ENCODE results near the gene DENND2A.
A peak's percentile ranks its signal among the peaks of the same experiment; 100 is the strongest.

The DENND2A gene

GRCh38 chr7:140661124-140661523, 20.5 kb upstream of the DENND2A start:
- Histone ChIP-seq H3K27me3 (peaks cover 13% of the 10 kb centered on the region), H3K9me3 (no peaks in the 10 kb centered on the region), H3K36me3 (no peaks in the 10 kb centered on the region), H3K4me3 (ENCODE audit: low read depth in 1 of 2, low read length in 1 of 2) (no peak overlapping the region), H3K4me1 (ENCODE audit: control insufficient read depth in 1 of 2, insufficient read depth in 1 of 2, low read depth in 1 of 2, low read length in 1 of 2) (peaks cover 10% of the 10 kb centered on the region in 2 experiments), H3K27ac (no peak overlapping the region)
- TF ChIP-seq CTCF (IDR thresholded peaks at IDR 0.05) = no peak

- H3K27me3 ChIP-seq = peaks cover 13% of the 10 kb centered on the region
- H3K36me3 ChIP-seq = no peaks in the 10 kb centered on the region
- no peak for TF ChIP-seq CTCF (IDR thresholded peaks at IDR 0.05)
- no peak overlapping the region for H3K4me3 ChIP-seq (ENCODE audit: low read depth in 1 of 2, low read length in 1 of 2)
- H3K4me1 ChIP-seq (ENCODE audit: control insufficient read depth in 1 of 2, insufficient read depth in 1 of 2, low read depth in 1 of 2, low read length in 1 of 2) = peaks cover 13% of the 10 kb centered on the region in 2 experiments
- H3K27ac ChIP-seq = no peak overlapping the region
- H3K9me3 ChIP-seq = no peaks in the 10 kb centered on the region
Observed at GRCh38 chr7:140659856-140660255, 19.2 kb upstream of the DENND2A start.

- Histone ChIP-seq H3K9me3 (no peaks in the 10 kb centered on the region), H3K36me3 (no peaks in the 10 kb centered on the region), H3K4me1 (ENCODE audit: control insufficient read depth in 1 of 2, insufficient read depth in 1 of 2, low read depth in 1 of 2, low read length in 1 of 2) (peaks cover 13 to 19% of the 10 kb centered on the region in 2 experiments), H3K4me3 (ENCODE audit: low read depth in 1 of 2, low read length in 1 of 2) (no peak overlapping the region), H3K27ac (no peak overlapping the region), H3K27me3 (peaks cover 13% of the 10 kb centered on the region)
- TF ChIP-seq CTCF (IDR thresholded peaks at IDR 0.05) = no peak
Observed at GRCh38 chr7:140657891-140658290, 17.3 kb upstream of the DENND2A start.

GRCh38 chr7:140656548-140657515, 16.2 kb upstream of the DENND2A start:
- H3K9me3 ChIP-seq = no peaks in the 10 kb centered on the region
- no peak for TF ChIP-seq CTCF (IDR thresholded peaks at IDR 0.05)
- peaks cover 13 to 19% of the 10 kb centered on the region in 2 experiments for H3K4me1 ChIP-seq (ENCODE audit: control insufficient read depth in 1 of 2, insufficient read depth in 1 of 2, low read depth in 1 of 2, low read length in 1 of 2)
- H3K36me3 ChIP-seq = no peaks in the 10 kb centered on the region
- peak overlapping the region; percentile 19 to 23 for H3K4me3 ChIP-seq (ENCODE audit: low read depth in 1 of 2, low read length in 1 of 2)
- peaks cover 13% of the 10 kb centered on the region for H3K27me3 ChIP-seq
- H3K27ac ChIP-seq = peak overlapping the region; percentile 75

- Histone ChIP-seq H3K27ac (peak overlapping the region; percentile 75), H3K4me1 (ENCODE audit: control insufficient read depth in 1 of 2, insufficient read depth in 1 of 2, low read depth in 1 of 2, low read length in 1 of 2) (peaks cover 13 to 19% of the 10 kb centered on the region in 2 experiments), H3K36me3 (no peaks in the 10 kb centered on the region), H3K27me3 (peaks cover 8% of the 10 kb centered on the region), H3K4me3 (ENCODE audit: low read depth in 1 of 2, low read length in 1 of 2) (peak overlapping the region in 1 of 2 experiments; percentile 23), H3K9me3 (no peaks in the 10 kb centered on the region)
- no peak for TF ChIP-seq CTCF (IDR thresholded peaks at IDR 0.05)
Observed at GRCh38 chr7:140655511-140656408, 15.1 kb upstream of the DENND2A start.
